DND-41 (cell line): ENCODE results near the gene STON2.

Experiments used
- CTCF ChIP-seq: IDR thresholded peaks from 2 replicates; pipeline ENCODE4 v1.5.1; 2012; ENCODE audit warnings: borderline replicate concordance, low read length, moderate library complexity, mild to moderate bottlenecking; ENCODE audit not compliant: poor library complexity, severe bottlenecking; ENCODE audit errors: extremely low read depth
- EZH2 ChIP-seq: IDR thresholded peaks from 3 replicates; pipeline ENCODE4 v1.6.1; 2012; ENCODE audit warnings: borderline replicate concordance, low read depth, mild to moderate bottlenecking, moderate library complexity, low read length, inconsistent platforms; ENCODE audit not compliant: severe bottlenecking

GRCh38 chr14:81340201-81340600, 59.9 kb downstream of the STON2 start:
- no peak for TF ChIP-seq EZH2
- TF ChIP-seq CTCF: no peak
